Astrocyte (in vitro differentiated cells and primary cell): Measurements from ENCODE around the gene UST.

ENCODE experiments used
- EZH2 ChIP-seq: IDR thresholded peaks from 2 replicates; pipeline ENCODE4 v1.6.1; 2012; ENCODE audit warnings: mild to moderate bottlenecking, low read length, inconsistent platforms; ENCODE audit not compliant: insufficient read depth
- TF ChIP-seq, protein P1 (sequence below): IDR thresholded peaks from 2 replicates; pipeline ENCODE4 v1.5.1; 2011; ENCODE audit warnings: low read depth, mild to moderate bottlenecking, inconsistent platforms, low read length, moderate library complexity; ENCODE audit not compliant: insufficient read depth

DNA sequence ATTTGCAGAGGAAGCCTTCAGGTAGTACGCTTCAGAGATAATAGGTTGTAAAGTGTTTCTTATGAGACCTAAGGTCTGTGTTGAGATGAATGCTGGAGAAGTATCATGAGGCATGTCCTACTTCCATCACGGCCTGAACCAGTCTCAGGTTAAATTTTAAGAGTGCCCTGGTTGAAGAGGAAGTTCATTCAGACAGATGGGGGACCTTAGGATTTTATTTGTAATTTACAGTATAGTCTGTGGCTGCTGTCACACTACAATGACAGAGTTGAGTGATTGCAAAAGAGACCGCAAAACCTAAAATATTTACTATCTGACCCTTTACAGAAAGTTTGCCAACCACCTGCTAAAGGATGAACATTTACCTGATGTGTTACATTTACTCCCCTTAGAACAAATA, 70.9 kb downstream of the UST start:
- TF ChIP-seq, protein P1, sequence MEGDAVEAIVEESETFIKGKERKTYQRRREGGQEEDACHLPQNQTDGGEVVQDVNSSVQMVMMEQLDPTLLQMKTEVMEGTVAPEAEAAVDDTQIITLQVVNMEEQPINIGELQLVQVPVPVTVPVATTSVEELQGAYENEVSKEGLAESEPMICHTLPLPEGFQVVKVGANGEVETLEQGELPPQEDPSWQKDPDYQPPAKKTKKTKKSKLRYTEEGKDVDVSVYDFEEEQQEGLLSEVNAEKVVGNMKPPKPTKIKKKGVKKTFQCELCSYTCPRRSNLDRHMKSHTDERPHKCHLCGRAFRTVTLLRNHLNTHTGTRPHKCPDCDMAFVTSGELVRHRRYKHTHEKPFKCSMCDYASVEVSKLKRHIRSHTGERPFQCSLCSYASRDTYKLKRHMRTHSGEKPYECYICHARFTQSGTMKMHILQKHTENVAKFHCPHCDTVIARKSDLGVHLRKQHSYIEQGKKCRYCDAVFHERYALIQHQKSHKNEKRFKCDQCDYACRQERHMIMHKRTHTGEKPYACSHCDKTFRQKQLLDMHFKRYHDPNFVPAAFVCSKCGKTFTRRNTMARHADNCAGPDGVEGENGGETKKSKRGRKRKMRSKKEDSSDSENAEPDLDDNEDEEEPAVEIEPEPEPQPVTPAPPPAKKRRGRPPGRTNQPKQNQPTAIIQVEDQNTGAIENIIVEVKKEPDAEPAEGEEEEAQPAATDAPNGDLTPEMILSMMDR: no peak
- no peak for TF ChIP-seq EZH2
